KMS-11 (cell line): ENCODE results near the gene CCDC85B.

ENCODE experiments used
- H2AFZ ChIP-seq: fragments of 200-600 bp; sonication (generic); 2 replicates; pipeline ENCODE4 v1.6.1; 2016; ENCODE audit warnings: antibody characterized with exemption, mixed run types, low read depth
- H3K27ac ChIP-seq: fragments of 200-600 bp; sonication (generic); 2 replicates; pipeline ENCODE4 v1.6.1; 2016; ENCODE audit warnings: mild to moderate bottlenecking, mixed run types
- H3K27me3 ChIP-seq: fragments of 200-600 bp; sonication (generic); 2 replicates; pipeline ENCODE4 v1.6.1; 2017; ENCODE audit warnings: mild to moderate bottlenecking, low read depth, mixed run types, moderate library complexity; ENCODE audit not compliant: insufficient read depth
- H3K36me3 ChIP-seq: fragments of 200-600 bp; sonication (generic); 2 replicates; pipeline ENCODE4 v1.6.1; 2017; ENCODE audit warnings: mild to moderate bottlenecking, mixed run types; ENCODE audit not compliant: insufficient read depth
- H3K4me1 ChIP-seq: fragments of 200-600 bp; sonication (generic); 2 replicates; pipeline ENCODE4 v1.6.1; 2016; ENCODE audit warnings: mild to moderate bottlenecking, low read depth, mixed run types; ENCODE audit not compliant: poor library complexity, severe bottlenecking
- H3K4me2 ChIP-seq: fragments of 200-600 bp; sonication (generic); 2 replicates; pipeline ENCODE4 v1.7.0; 2016; ENCODE audit warnings: mild to moderate bottlenecking, mixed run types
- H3K4me3 ChIP-seq: fragments of 200-600 bp; sonication (generic); IDR thresholded peaks from 2 replicates; pipeline ENCODE4 v1.6.1; 2017; ENCODE audit warnings: low read depth, low read length, mixed read lengths; ENCODE audit not compliant: insufficient read depth
- H3K79me2 ChIP-seq: fragments of 200-600 bp; sonication (generic); 2 replicates; pipeline ENCODE4 v1.6.1; 2016; ENCODE audit warnings: low read depth, mixed run types; ENCODE audit not compliant: insufficient read depth
- H3K9ac ChIP-seq: fragments of 200-600 bp; sonication (generic); 2 replicates; pipeline ENCODE4 v1.6.1; 2016; ENCODE audit warnings: mild to moderate bottlenecking, mixed run types
- H4K20me1 ChIP-seq: fragments of 200-600 bp; sonication (generic); 2 replicates; pipeline ENCODE4 v1.6.1; 2016; ENCODE audit warnings: mild to moderate bottlenecking, mixed run types; ENCODE audit not compliant: insufficient read depth
- TF ChIP-seq, protein P1 (sequence below): fragments of 200-600 bp; sonication (generic); conservative IDR thresholded peaks from 2 replicates; pipeline ENCODE4 v1.6.1; 2017; ENCODE audit warnings: low read depth, mild to moderate bottlenecking, antibody characterized with exemption, low read length, moderate library complexity, mixed read lengths

The CCDC85B gene

GRCh38 chr11:65915821-65916251 lies 25.4 kb downstream of the CCDC85B start:
- H3K79me2 ChIP-seq = peaks cover 13% of the 10 kb centered on the region; the same call in 1 of the 2 replicates
- no peak overlapping the region for H3K4me2 ChIP-seq
- H3K4me1 ChIP-seq = peaks cover 33% of the 10 kb centered on the region
- H3K4me3 ChIP-seq = no peak overlapping the region
- no peak overlapping the region for H2AFZ ChIP-seq
- no peak overlapping the region for H3K27ac ChIP-seq
- no peaks in the 10 kb centered on the region for H3K27me3 ChIP-seq
- no peaks in the 10 kb centered on the region for H4K20me1 ChIP-seq
- TF ChIP-seq, protein P1, sequence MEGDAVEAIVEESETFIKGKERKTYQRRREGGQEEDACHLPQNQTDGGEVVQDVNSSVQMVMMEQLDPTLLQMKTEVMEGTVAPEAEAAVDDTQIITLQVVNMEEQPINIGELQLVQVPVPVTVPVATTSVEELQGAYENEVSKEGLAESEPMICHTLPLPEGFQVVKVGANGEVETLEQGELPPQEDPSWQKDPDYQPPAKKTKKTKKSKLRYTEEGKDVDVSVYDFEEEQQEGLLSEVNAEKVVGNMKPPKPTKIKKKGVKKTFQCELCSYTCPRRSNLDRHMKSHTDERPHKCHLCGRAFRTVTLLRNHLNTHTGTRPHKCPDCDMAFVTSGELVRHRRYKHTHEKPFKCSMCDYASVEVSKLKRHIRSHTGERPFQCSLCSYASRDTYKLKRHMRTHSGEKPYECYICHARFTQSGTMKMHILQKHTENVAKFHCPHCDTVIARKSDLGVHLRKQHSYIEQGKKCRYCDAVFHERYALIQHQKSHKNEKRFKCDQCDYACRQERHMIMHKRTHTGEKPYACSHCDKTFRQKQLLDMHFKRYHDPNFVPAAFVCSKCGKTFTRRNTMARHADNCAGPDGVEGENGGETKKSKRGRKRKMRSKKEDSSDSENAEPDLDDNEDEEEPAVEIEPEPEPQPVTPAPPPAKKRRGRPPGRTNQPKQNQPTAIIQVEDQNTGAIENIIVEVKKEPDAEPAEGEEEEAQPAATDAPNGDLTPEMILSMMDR = no peak
- no peak overlapping the region for H3K9ac ChIP-seq
- H3K36me3 ChIP-seq = no peaks in the 10 kb centered on the region

GRCh38 chr11:65916391-65916790 lies 25.9 kb downstream of the CCDC85B start:
- no peak overlapping the region for H2AFZ ChIP-seq
- H3K4me3 ChIP-seq = no peak overlapping the region
- H3K27ac ChIP-seq = no peak overlapping the region
- no peak overlapping the region for H3K9ac ChIP-seq
- H3K4me1 ChIP-seq = peaks cover 35% of the 10 kb centered on the region
- H3K27me3 ChIP-seq = no peaks in the 10 kb centered on the region
- TF ChIP-seq, protein P1 = no peak
- peaks cover 13% of the 10 kb centered on the region; the same call in 1 of the 2 replicates for H3K79me2 ChIP-seq
- no peak overlapping the region for H3K4me2 ChIP-seq
- no peaks in the 10 kb centered on the region for H3K36me3 ChIP-seq
- H4K20me1 ChIP-seq = no peaks in the 10 kb centered on the region

DNA sequence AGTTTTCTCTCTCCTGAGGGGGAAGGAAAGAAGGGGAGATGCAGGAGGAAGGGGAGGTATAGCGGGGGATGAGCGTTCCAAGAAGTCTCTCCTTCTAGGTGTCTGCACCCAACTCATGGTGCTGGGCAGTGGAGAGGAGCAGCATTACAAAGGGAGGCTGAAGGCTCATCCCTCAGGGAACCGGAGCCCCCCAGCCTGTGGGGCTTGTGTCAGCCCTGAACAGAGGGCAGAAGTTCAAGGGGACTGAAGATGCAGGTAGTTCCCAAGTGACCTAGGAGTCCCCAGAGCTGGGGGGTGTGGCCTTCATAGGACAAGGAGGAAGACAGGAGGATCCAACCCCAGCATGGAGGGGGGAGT lies 26.6 kb downstream of the CCDC85B start:
- no peak overlapping the region for H3K9ac ChIP-seq

GRCh38 chr11:65917434-65918210 lies 27.1 kb downstream of the CCDC85B start:
- no peak overlapping the region for H2AFZ ChIP-seq
- peaks cover 13% of the 10 kb centered on the region; the same call in 1 of the 2 replicates for H3K79me2 ChIP-seq
- peaks cover 27% of the 10 kb centered on the region for H3K4me1 ChIP-seq
- H4K20me1 ChIP-seq = no peaks in the 10 kb centered on the region
- TF ChIP-seq, protein P1 = no peak
- no peak overlapping the region for H3K4me3 ChIP-seq
- peak overlapping the region; percentile 85 for H3K4me2 ChIP-seq
- peak overlapping the region; percentile 82; the same call in 1 of the 2 replicates for H3K9ac ChIP-seq
- no peak overlapping the region for H3K27ac ChIP-seq
- H3K27me3 ChIP-seq = no peaks in the 10 kb centered on the region
- no peaks in the 10 kb centered on the region for H3K36me3 ChIP-seq

More for the DNA sequence above, 26.6 kb downstream of the CCDC85B start:
- Histone ChIP-seq H3K79me2 (peaks cover 13% of the 10 kb centered on the region; the same call in 1 of the 2 replicates), H3K4me1 (peaks cover 29% of the 10 kb centered on the region), H3K4me3 (no peak overlapping the region), H3K27ac (no peak overlapping the region), H4K20me1 (no peaks in the 10 kb centered on the region), H3K27me3 (no peaks in the 10 kb centered on the region), H3K36me3 (no peaks in the 10 kb centered on the region), H3K4me2 (0 out of 2 replicates have a peak overlapping the region, but pooled peaks have one; percentile 8), H2AFZ (no peak overlapping the region)
- TF ChIP-seq, protein P1 = no peak
